SK-N-MC (cell line): ENCODE results near the gene EPHA5.

Experiments
- EZH2 ChIP-seq: fragments of 200-600 bp; sonication (generic); IDR thresholded peaks from one replicate; pipeline ENCODE4 v1.6.1; 2017; ENCODE audit warnings: antibody characterized with exemption
- POLR2AphosphoS5 ChIP-seq: IDR thresholded peaks from 2 replicates; pipeline ENCODE4 v1.6.1; 2012; ENCODE audit warnings: mild to moderate bottlenecking, low read depth, low read length, borderline replicate concordance

GRCh38 chr4:65656008-65656407 is 14.3 kb downstream of the EPHA5 start:
- TF ChIP-seq EZH2 (no peak), POLR2AphosphoS5 (no peak)
